ENCODE results near the gene PAOX.

PAOX gene

DNA sequence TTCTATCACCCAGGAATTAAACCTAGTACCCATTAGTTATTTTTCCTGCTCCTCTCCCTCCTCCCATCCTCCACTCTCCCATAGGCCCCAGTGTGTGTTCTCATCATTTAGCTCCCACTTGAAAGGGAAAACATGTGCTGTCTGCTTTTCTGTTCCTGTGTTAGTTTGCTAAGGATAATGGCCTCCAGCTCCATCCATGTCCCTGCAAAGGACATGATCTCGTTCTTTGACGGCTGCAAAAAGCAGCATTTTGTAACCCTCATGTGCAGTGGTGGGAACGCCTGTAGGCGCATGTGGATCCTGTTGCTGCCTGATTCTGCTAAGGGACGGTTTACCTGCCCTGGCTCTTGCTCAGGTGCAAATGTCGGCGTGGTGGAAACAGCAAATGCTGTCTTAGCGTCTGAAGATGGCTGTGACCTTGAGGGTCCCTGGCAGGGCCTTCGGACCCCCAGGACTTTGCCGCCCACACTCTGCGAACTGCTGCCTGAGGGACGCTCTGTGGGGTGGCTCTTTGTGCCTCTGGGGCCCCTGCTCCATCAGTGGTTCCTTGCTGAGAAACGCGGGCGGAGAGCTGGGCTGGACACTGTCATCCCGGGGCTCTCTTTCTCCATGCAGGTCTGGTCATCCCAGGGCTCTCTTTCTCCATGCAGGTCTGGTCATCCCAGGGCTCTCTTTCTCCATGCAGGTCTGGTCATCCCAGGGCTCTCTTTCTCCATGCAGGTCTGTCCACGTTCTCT, 9.3 kb downstream of the PAOX start:
- no peak overlapping the region for H3K4me3 ChIP-seq (replicated peaks; ENCODE audit: low read depth, low read length)
- TF ChIP-seq, protein P1, sequence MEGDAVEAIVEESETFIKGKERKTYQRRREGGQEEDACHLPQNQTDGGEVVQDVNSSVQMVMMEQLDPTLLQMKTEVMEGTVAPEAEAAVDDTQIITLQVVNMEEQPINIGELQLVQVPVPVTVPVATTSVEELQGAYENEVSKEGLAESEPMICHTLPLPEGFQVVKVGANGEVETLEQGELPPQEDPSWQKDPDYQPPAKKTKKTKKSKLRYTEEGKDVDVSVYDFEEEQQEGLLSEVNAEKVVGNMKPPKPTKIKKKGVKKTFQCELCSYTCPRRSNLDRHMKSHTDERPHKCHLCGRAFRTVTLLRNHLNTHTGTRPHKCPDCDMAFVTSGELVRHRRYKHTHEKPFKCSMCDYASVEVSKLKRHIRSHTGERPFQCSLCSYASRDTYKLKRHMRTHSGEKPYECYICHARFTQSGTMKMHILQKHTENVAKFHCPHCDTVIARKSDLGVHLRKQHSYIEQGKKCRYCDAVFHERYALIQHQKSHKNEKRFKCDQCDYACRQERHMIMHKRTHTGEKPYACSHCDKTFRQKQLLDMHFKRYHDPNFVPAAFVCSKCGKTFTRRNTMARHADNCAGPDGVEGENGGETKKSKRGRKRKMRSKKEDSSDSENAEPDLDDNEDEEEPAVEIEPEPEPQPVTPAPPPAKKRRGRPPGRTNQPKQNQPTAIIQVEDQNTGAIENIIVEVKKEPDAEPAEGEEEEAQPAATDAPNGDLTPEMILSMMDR (IDR thresholded peaks at IDR 0.05; ENCODE audit: low read depth, low read length, missing control alignments), result no peak
- no peak for DNase-seq (ENCODE audit: extremely low read depth, low read depth)

DNA sequence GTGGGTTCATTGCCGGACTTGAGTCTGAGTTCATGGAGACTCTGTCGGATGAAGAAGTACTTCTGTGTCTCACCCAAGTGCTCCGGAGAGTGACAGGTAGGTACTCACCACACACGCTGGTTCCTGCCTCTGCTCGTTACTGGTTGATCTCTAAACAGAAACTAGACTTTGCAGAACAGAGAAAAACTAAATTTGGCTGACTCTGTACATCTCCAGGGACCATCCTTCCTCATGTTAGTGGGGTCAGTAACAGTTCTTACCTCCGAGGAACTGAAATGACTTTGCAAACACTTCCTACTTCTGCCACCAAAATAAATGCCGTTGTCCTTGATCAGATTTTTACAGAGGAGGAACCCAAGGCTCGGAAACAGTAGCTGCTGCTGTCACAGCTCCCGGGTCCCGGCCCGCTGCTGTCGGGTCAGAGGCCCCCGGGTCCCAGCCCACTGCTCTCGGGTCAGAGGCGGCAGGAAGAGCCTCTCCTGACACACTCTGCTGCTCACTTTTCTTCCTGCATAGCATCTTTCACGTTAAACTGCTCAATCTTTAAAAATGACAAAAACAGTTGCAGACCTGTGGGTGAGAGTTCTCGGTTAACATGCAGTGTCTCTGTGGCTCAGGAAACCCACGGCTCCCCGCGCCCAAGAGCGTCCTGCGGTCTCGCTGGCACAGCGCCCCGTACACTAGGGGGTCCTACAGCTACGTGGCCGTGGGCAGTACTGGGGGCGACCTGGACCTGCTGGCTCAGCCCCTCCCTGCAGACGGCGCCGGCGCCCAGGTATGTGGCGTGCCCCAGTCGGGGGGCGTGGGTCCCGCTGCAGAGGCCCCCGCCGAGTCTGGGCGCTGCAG, 10.1 kb downstream of the PAOX start:
- TF ChIP-seq, protein P1 (IDR thresholded peaks at IDR 0.05; ENCODE audit: low read depth, low read length, missing control alignments), result no peak
- no peak for DNase-seq (ENCODE audit: extremely low read depth, low read depth)
- H3K4me3 ChIP-seq (replicated peaks; ENCODE audit: low read depth, low read length), result no peak overlapping the region

DNA sequence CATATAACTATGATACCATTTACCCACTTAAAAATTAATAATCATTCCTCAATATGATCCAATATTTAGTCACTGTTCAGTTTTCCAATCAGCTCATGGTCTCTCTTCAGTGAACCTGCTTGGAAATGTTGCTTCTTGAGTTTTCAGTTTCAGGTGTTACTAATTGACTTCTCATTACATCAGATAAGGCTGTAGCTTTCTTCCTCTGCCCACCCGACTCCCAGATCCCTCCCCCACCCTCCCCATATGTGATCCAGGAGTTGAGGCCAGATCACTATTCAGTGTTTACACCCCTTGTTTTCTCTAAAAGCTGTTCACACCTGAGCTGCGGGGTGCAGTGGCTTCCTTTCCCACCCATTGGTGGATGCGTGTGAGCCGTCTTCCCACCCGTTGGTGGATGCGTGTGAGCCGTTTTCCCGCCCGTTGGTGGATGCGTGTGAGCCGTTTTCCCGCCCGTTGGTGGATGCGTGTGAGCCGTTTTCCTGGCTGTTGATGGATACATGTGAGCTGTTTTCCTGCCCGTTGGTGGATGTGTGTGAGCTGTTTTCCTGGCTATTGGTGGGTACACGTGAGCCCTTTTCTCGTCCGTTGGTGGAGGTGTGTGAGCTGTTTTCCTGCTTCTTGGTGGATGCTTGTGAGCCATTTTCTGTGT, 11.7 kb downstream of the PAOX start:
- TF ChIP-seq, protein P1 (IDR thresholded peaks at IDR 0.05; ENCODE audit: low read depth, low read length, missing control alignments), result no peak
- DNase-seq (ENCODE audit: extremely low read depth, low read depth), result no peak
- H3K4me3 ChIP-seq (replicated peaks; ENCODE audit: low read depth, low read length), result no peak overlapping the region

DNA sequence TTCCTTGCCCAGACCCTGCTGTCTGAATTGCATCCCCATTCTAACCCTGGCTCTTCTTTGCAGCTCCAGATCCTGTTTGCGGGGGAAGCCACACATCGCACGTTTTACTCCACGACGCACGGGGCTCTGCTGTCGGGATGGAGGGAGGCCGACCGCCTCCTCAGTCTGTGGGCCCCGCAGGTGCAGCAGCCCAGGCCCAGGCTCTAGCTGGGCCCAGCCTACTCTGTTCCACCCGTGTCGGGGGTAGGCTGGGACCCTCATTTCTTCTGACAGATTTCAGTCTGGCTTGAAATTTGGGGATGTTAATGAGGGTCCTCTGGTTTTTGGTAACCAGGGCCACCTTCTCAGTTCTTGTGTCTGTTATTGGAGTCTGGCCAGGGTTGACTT, 12.2 kb downstream of the PAOX start:
- TF ChIP-seq, protein P1 (IDR thresholded peaks at IDR 0.05; ENCODE audit: low read depth, low read length, missing control alignments), result no peak
- H3K4me3 ChIP-seq (replicated peaks; ENCODE audit: low read depth, low read length), result no peak overlapping the region
- no peak for DNase-seq (ENCODE audit: extremely low read depth, low read depth)

DNA sequence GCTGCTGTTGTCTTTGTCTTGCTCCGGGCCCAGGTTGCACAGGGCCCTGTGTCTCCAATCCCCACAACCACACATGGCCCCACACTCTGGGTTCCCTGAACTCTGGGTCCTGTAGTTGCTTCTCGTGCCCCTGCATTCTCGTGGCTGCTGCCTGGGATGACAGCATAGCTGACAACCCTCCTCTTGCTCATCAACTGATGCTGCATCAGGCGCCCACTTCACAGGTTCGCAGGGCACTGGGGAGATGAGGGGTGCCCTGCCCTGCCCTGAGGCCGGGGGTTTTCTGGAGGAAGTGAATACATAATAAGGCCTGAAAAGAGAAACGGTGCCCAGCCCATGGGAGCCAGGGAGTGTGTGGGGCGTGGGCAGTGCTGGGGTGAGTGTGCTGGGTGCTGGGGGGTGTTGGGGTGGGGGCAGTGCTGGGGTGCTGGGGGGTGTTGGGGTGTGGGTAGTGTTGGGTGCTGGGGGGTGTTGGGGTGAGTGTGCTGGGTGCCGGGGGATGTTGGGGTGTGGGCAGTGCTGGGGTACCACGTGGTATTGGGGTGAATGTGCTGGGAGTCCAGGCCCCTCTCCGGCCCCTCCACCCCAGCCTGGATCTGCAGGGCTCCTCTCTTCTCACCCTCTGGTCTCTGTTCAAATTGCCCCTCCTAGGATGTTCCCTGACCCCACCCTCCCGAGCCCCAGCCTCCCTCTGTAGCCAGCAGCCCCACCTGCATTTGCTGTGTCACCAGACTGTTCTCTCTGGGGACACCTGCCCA, 12.9 kb downstream of the PAOX start:
- no peak for DNase-seq (ENCODE audit: extremely low read depth, low read depth)
- TF ChIP-seq, protein P1 (IDR thresholded peaks at IDR 0.05; ENCODE audit: low read depth, low read length, missing control alignments), result no peak
- no peak overlapping the region for H3K4me3 ChIP-seq (replicated peaks; ENCODE audit: low read depth, low read length)

DNA sequence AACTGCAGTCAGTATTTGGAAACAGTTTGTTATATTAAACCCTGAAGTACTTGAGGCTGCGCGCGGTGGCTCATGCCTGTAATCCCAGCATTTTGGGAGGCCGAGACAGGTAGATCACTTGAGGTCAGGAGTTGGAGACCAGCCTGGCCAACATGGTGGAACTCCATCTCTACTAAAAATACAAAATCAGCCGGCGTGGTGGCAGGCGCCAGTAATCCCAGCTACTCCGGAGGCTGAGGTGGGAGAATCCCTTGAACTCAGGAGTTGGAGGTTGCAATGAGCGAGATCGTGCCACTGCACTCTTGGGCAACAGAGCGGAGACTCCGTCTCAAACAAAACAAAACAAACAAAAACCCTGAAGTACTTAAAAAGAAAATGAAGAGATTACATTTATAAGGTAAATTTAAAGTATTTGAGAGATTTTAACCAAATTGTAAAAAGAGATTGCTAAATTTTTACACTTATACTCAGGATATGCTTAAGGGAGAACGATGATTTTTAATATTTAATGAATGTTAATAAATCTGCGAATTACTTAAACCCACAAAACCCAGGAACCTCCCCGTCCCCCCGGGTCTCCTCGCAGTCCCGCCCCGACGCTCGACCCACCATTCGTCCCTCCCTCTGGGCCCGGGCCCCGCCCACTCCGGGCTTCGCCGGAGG, 14.5 kb downstream of the PAOX start:
- TF ChIP-seq, protein P1 (IDR thresholded peaks at IDR 0.05; ENCODE audit: low read depth, low read length, missing control alignments), result no peak
- no peak for DNase-seq (ENCODE audit: extremely low read depth, low read depth)
- peak overlapping the region; percentile 93 for H3K4me3 ChIP-seq (replicated peaks; ENCODE audit: low read depth, low read length)
